GM12878 (cell line): ENCODE results near the gene PPP1R11. TPM values are rescaled to one million over a fixed set of nuclear protein-coding genes. Genes with fewer than 3 reads are reported as not detected.

Experiments
- ATAC-seq: fragments of 200-7000 bp; cut with Tn5 transposase; 3 replicates; pipeline ENCODE4 v1.9.1; 2020; ENCODE audit warnings: mild to moderate bottlenecking, moderate library complexity
- BruUV-seq: library from RNA; stranded (reverse); fragments of 400-500 nt; replicated peaks from 2 replicates; lab custom pipeline; 2021; lab: Mats Ljungman, UMichigan
- CTCF ChIA-PET: fragments of 300-600 bp; sonication (Branson Sonifier 250); formaldehyde crosslinking; extraction: SDS; loops from one replicate; lab custom pipeline; 2021; ENCODE audit warnings: inconsistent platforms; lab: Yijun Ruan, JAX
- POLR2A ChIA-PET: fragments of 350-600 bp; formaldehyde crosslinking; extraction: SDS; loops from one replicate; lab custom pipeline; 2021; ENCODE audit warnings: inconsistent platforms; lab: Charles Lee
- RAD21 ChIA-PET: fragments of 300-600 bp; sonication (Branson Sonifier 250); formaldehyde crosslinking; loops from one replicate; lab custom pipeline; 2023; ENCODE audit warnings: antibody characterized with exemption; ENCODE audit not compliant: unreplicated experiment; lab: Charles Lee
- SMC1A ChIA-PET: fragments of 300-600 bp; sonication (Branson Sonifier 250); formaldehyde crosslinking; loops from one replicate; lab custom pipeline; 2023; ENCODE audit not compliant: unreplicated experiment, uncharacterized antibody; lab: Charles Lee
- DNase-seq: peaks from one replicate; pipeline ENCODE4 v3.0.0-alpha.2; 2011; ENCODE audit warnings: low read depth, low spot score
- FAIRE-seq: peaks from 3 replicates; lab custom pipeline; 2011; peaks lifted over from hg19 to GRCh38; lab: Jason Lieb, UNC
- H2AFZ ChIP-seq: 2 replicates; pipeline ENCODE4 v1.6.0; 2011; ENCODE audit warnings: low read depth, low read length, control low read depth; ENCODE audit not compliant: control insufficient read depth
- H3K27ac ChIP-seq: 2 replicates; pipeline ENCODE4 v1.5.1; 2011; ENCODE audit warnings: control low read depth; ENCODE audit not compliant: control insufficient read depth, insufficient read depth
- H3K27me3 ChIP-seq, 2 experiments: replicated peaks in 1 of 2; 2 replicates each; pipeline versions ENCODE4 v1.6.0 to v1.6.1; 2011; ENCODE audit warnings: low read length in 1 of 2; ENCODE audit not compliant: control insufficient read depth in 2 of 2, insufficient read depth in 2 of 2
- H3K36me3 ChIP-seq, 2 experiments: 2 replicates each; pipeline ENCODE4 v1.5.1; 2011; ENCODE audit warnings: low read length in 1 of 2; ENCODE audit not compliant: control insufficient read depth in 2 of 2, insufficient read depth in 2 of 2
- H3K4me1 ChIP-seq: 2 replicates; pipeline ENCODE4 v1.6.1; 2011; ENCODE audit warnings: mild to moderate bottlenecking, low read length, moderate library complexity, mixed read lengths; ENCODE audit not compliant: control insufficient read depth, insufficient read depth
- H3K4me2 ChIP-seq: 2 replicates; pipeline ENCODE4 v1.6.0; 2011; ENCODE audit warnings: control low read depth; ENCODE audit not compliant: control insufficient read depth, insufficient read depth
- H3K4me3 ChIP-seq: fragments of 200-600 bp; sonication (generic); 2 replicates; pipeline ENCODE4 v1.5.1; 2016
- H3K79me2 ChIP-seq: 2 replicates; pipeline ENCODE4 v1.6.0; 2011; ENCODE audit warnings: low read length; ENCODE audit not compliant: control insufficient read depth, insufficient read depth
- H3K9ac ChIP-seq: 2 replicates; pipeline ENCODE4 v1.8.0; 2011; ENCODE audit warnings: low read length, control low read depth, mixed read lengths; ENCODE audit not compliant: control insufficient read depth, insufficient read depth
- H3K9me3 ChIP-seq: replicated peaks from 3 replicates; pipeline ENCODE4 v1.5.1; 2011; ENCODE audit warnings: mild to moderate bottlenecking, low read length; ENCODE audit not compliant: control insufficient read depth, insufficient read depth
- H4K20me1 ChIP-seq: 2 replicates; pipeline ENCODE4 v1.6.0; 2011; ENCODE audit not compliant: control insufficient read depth, insufficient read depth
- ETV6 ChIP-seq, 2 experiments: fragments of 450-650 bp in 1 of 2; IDR thresholded peaks in 1 of 2; conservative IDR thresholded peaks in 1 of 2; 2 replicates each; pipeline ENCODE4 v1.6.1; 2014; ENCODE audit warnings: antibody characterized with exemption in 1 of 2, borderline replicate concordance in 1 of 2, low read depth in 1 of 2, mild to moderate bottlenecking in 1 of 2, moderate library complexity in 1 of 2
- SPI1 ChIP-seq: IDR thresholded peaks from 2 replicates; pipeline ENCODE4 v1.6.1; 2011; ENCODE audit warnings: low read depth, mild to moderate bottlenecking, low read length, moderate library complexity, borderline replicate concordance; ENCODE audit not compliant: insufficient read depth
- WGBS: methylation state at CpG from one replicate; pipeline ENCODE4 v1.1.6; 2016; ENCODE audit warnings: low lambda C conversion rate; ENCODE audit not compliant: insufficient replicate concordance, insufficient coverage; ENCODE audit errors: missing lambda C conversion rate; 5-methylcytosine and 5-hydroxymethylcytosine counted together
- in situ Hi-C: fragments of 300-500 bp; cut with MboI; formaldehyde crosslinking; loops from 9 replicates; pipeline ENCODE4 v1.14.3; 2018; ENCODE audit warnings: mixed read lengths
- intact Hi-C: fragments of 100-400 bp; cut with micrococcal nuclease; formaldehyde crosslinking; loops from one replicate; pipeline ENCODE4 v1.14.2; 2022; ENCODE audit not compliant: unreplicated experiment
- polyA plus RNA-seq, 11 experiments: library from polyadenylated mRNA; depleted of rRNA in 4 of 11; unstranded in 6 of 11; stranded (reverse) in 5 of 11; fragments of >200 nt; fragmentation: Nextera tagmentation in 4 of 11; fragmentation: Illumina TruSeq in 1 of 11; extraction: Ambion mirVana in 4 of 11; extraction: Trizol in 1 of 11; gene quantifications; 1 replicate in 1 of 11; 2 replicates in 10 of 11; pipeline versions ENCODE4 v1.2.1 to v1.2.3, GENCODE V29; 2011 to 2016; ENCODE audit warnings: inconsistent platforms in 2 of 11, missing spikeins in 2 of 11, low read depth in 1 of 11
- total RNA-seq, 4 experiments: library from RNA; depleted of rRNA in 3 of 4; stranded (reverse); fragments of >200 nt in 3 of 4; fragmentation: Illumina TruSeq in 1 of 4; extraction: Trizol in 1 of 4; gene quantifications; 2 replicates each; pipeline versions ENCODE4 v1.2.1 to v1.2.3, GENCODE V29; 2013 to 2021
- TF ChIP-seq, protein P1 (sequence below): fragments of 450-650 bp; IDR thresholded peaks from 2 replicates; pipeline ENCODE4 v1.6.1; 2016; ENCODE audit warnings: mild to moderate bottlenecking

PPP1R11 gene
- total and polyA plus RNA-seq, 10 of the 15 experiments (the other 5 are each of a cell fraction or from before 2014, with no cell fraction given) = 12.6 to 56.1 (median 33.5) TPM

GRCh38 chr6:30112402-30112994 is 45.5 kb downstream of the PPP1R11 start:
- ChIA-PET POLR2A (interaction anchor here (0.6 to 6.3 kb wide), 6 partner anchors 8 to 46 kb away, joined by 3 to 43 read pairs (median 6); partner anchors contain the start of gene PPP1R11), SMC1A (interaction anchor here (0.6 to 16.6 kb wide), 4 partner anchors 8 to 68 kb away, joined by 3 to 647 read pairs (median 30); partner anchors contain the start of gene TRIM40), RAD21 (interaction anchor here (1.2 to 3.7 kb wide), 5 partner anchors 9 to 19 kb away, joined by 3 to 43 read pairs (median 9); no protein-coding TSS in a partner anchor), CTCF (interaction anchor here (6.1 to 7.0 kb wide), 3 partner anchors 9 to 18 kb away, joined by 59 to 96 read pairs (median 79); no protein-coding TSS in a partner anchor)
- DNase-seq (no peak), FAIRE-seq (no peak), ATAC-seq (peak; percentile 56)
- Histone ChIP-seq H3K4me1 (peaks cover 22% of the 10 kb centered on the region), H3K79me2 (no peaks in the 10 kb centered on the region), H2AFZ (no peak overlapping the region), H3K27me3 (no peaks in the 10 kb centered on the region; a peak in 1 of 4 replicates), H3K27ac (no peak overlapping the region), H3K4me2 (peak overlapping the region; percentile 22; the same call in 1 of the 2 replicates), H3K9ac (no peak overlapping the region), H3K4me3 (no peak overlapping the region), H3K9me3 (no peaks in the 10 kb centered on the region), H3K36me3 (no peaks in the 10 kb centered on the region), H4K20me1 (no peaks in the 10 kb centered on the region)
- TF ChIP-seq SPI1 = peak; percentile 45; the same call in 1 of the 2 replicates
- no peak for TF ChIP-seq ETV6 (conservative IDR thresholded peaks at IDR 0.05 in 1 of 2, IDR thresholded peaks at IDR 0.05 in 1 of 2; ENCODE audit: borderline replicate concordance in 1 of 2, low read depth in 1 of 2)
- TF ChIP-seq, protein P1, sequence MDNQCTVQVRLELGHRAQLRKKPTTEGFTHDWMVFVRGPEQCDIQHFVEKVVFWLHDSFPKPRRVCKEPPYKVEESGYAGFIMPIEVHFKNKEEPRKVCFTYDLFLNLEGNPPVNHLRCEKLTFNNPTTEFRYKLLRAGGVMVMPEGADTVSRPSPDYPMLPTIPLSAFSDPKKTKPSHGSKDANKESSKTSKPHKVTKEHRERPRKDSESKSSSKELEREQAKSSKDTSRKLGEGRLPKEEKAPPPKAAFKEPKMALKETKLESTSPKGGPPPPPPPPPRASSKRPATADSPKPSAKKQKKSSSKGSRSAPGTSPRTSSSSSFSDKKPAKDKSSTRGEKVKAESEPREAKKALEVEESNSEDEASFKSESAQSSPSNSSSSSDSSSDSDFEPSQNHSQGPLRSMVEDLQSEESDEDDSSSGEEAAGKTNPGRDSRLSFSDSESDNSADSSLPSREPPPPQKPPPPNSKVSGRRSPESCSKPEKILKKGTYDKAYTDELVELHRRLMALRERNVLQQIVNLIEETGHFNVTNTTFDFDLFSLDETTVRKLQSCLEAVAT = peak; percentile 78
- WGBS = 71% methylated on average over 10 of the region's 10 CpGs
- intact Hi-C loops (no loop called here), in situ Hi-C loops (no loop called here)
- BruUV-seq = TSS peak; percentile 89
